Spleen (tissue), 11 donors: ENCODE results near the gene PPM1H. TPM values are rescaled to one million over a fixed set of nuclear protein-coding genes. Genes with fewer than 3 reads are reported as not detected.

ENCODE experiments used
- DNase-seq: peaks from one replicate; pipeline ENCODE4 v3.0.0-alpha.2; 2020
- H3K27ac ChIP-seq, 8 donors: fragments of 200-600 bp; sonication (generic) in 7 of 8; 1 replicate in 4 of 8; 2 replicates in 4 of 8; pipeline versions ENCODE4 v1.5.0 to v1.8.0; 2016 to 2021; ENCODE audit warnings: inconsistent platforms in 4 of 8, mild to moderate bottlenecking in 4 of 8, moderate library complexity in 1 of 8
- H3K27me3 ChIP-seq, 7 donors: fragments of 200-600 bp; sonication (generic) in 6 of 7; replicated peaks in 1 of 7; 1 replicate in 4 of 7; 2 replicates in 3 of 7; pipeline versions ENCODE4 v1.5.0 to v1.8.0; 2016 to 2021; ENCODE audit warnings: inconsistent platforms in 3 of 7, mild to moderate bottlenecking in 1 of 7
- H3K36me3 ChIP-seq, 6 donors: fragments of 200-600 bp; sonication (generic) in 5 of 6; 1 replicate in 4 of 6; 2 replicates in 2 of 6; pipeline versions ENCODE4 v1.5.0 to v1.8.0; 2016 to 2021; ENCODE audit warnings: inconsistent platforms in 2 of 6
- H3K4me1 ChIP-seq, 6 donors: fragments of 200-600 bp; sonication (generic) in 5 of 6; 1 replicate in 3 of 6; 2 replicates in 3 of 6; pipeline versions ENCODE4 v1.5.0 to v1.8.0; 2016 to 2021; ENCODE audit warnings: inconsistent platforms in 3 of 6
- H3K4me3 ChIP-seq, 8 donors: fragments of 200-600 bp; sonication (generic) in 7 of 8; 1 replicate in 4 of 8; 2 replicates in 4 of 8; pipeline versions ENCODE4 v1.5.0 to v1.8.0; 2016 to 2021; ENCODE audit warnings: inconsistent platforms in 4 of 8, mild to moderate bottlenecking in 4 of 8, moderate library complexity in 2 of 8
- H3K9me3 ChIP-seq, 8 donors: fragments of 200-600 bp; sonication (generic) in 7 of 8; 1 replicate in 4 of 8; 2 replicates in 4 of 8; pipeline versions ENCODE4 v1.5.0 to v1.8.0; 2016 to 2021; ENCODE audit warnings: inconsistent platforms in 4 of 8
- CTCF ChIP-seq, 11 experiments: fragments of 200-600 bp in 7 of 11; fragments of 450-650 bp in 4 of 11; sonication (generic) in 4 of 11; IDR thresholded peaks in 8 of 11; conservative IDR thresholded peaks in 3 of 11; 1 replicate in 7 of 11; 2 replicates in 4 of 11; pipeline versions ENCODE4 v1.4.0 to v1.8.0; 2016 to 2021; ENCODE audit warnings: antibody characterized with exemption in 11 of 11, inconsistent platforms in 4 of 11, mild to moderate bottlenecking in 1 of 11
- POLR2A ChIP-seq, 3 donors: fragments of 450-650 bp; IDR thresholded peaks; one replicate each; pipeline ENCODE4 v1.5.1; 2017; ENCODE audit warnings: antibody characterized with exemption in 3 of 3, mild to moderate bottlenecking in 1 of 3
- POLR2AphosphoS5 ChIP-seq, 3 donors: sonication (generic); formaldehyde crosslinking; IDR thresholded peaks; one replicate each; pipeline ENCODE4 v1.5.1; 2017; ENCODE audit warnings: antibody characterized with exemption in 3 of 3
- WGBS, 5 donors: extraction: QIAGEN DNeasy Blood & Tissue Kit in 3 of 5; methylation state at CpG; one replicate each; pipeline versions ENCODE4 v1.1.5 to v1.1.7; 2013 to 2018; 5-methylcytosine and 5-hydroxymethylcytosine counted together
- intact Hi-C: fragments of 100-400 bp; cut with DNase I; formaldehyde crosslinking; loops from one replicate; pipeline ENCODE4 v1.15.0; 2023; ENCODE audit warnings: low total_unique reads
- polyA plus RNA-seq, 3 donors: library from polyadenylated mRNA; stranded (reverse); fragments of 200-250 nt; gene quantifications; one replicate each; pipeline ENCODE4 v1.2.1, GENCODE V29; 2013
- total RNA-seq, 7 donors: library from RNA; depleted of rRNA in 3 of 7; stranded (reverse); fragments of >200 nt in 3 of 7; fragmentation: NEBNext Ultra II Directional in 4 of 7; extraction: Animal tissue kit (Norgen Biotek cat#: 25700) in 4 of 7; gene quantifications; one replicate each; pipeline versions ENCODE4 v1.1.0 to v1.2.1, GENCODE V29; 2016 to 2021
- donor health status: healthy with polysubstance abuse.
- donor health status: DM: no; HTN: no; CAD: no; lungs with moderate emphysema.
- donor health status: DM: no; HTN: no; CAD: no.
- donor health status: Bipolar disorder and iron deficiency.
- donor health status: healthy.
- donor health status: DM: no; HTN: no; CAD: no.
- donor health status: DM: yes; HTN: yes; CAD: no.

The PPM1H gene
- total and polyA plus RNA-seq, 10 donors, result 0.17 to 3.9 (median 1.9) TPM

DNA sequence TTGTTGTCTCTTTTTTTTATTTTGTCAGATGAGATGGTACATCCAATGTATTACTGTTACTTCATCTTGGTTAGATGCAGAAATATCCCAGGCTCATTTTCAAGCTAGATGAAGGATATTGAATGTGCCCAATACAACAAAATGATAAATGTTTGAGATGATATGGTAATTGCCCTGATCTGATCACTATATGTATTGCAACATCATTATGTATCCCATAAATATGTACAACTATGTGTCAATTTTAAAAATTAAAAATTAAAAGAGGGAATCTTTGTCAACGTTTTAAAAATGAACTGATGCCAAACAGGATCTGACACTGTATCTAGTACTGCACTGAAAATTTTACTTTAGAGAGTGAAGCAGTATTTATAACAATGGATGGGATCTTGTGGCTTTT, 78.5 kb downstream of the PPM1H start:
- H3K27ac ChIP-seq, result no peak overlapping the region
- no peak overlapping the region for H3K4me3 ChIP-seq
- intact Hi-C loops, result no loop called here
- no peaks in the 10 kb centered on the region for H3K9me3 ChIP-seq
- DNase-seq, result no peak
- TF ChIP-seq CTCF (IDR thresholded peaks at IDR 0.05 in 8 of 11, conservative IDR thresholded peaks at IDR 0.05 in 3 of 11) (no peak), POLR2AphosphoS5 (IDR thresholded peaks at IDR 0.05) (no peak), POLR2A (IDR thresholded peaks at IDR 0.05) (no peak)
- H3K36me3 ChIP-seq, result no peaks in the 10 kb centered on the region
- 62 to 80% (median 70%) methylated on average over 1 of the region's 1 CpG for WGBS, 5 donors
- H3K4me1 ChIP-seq, result peaks cover 0 to 4% (median 0%) of the 10 kb centered on the region in 6 donors
- H3K27me3 ChIP-seq, result no peaks in the 10 kb centered on the region

- H3K9me3 ChIP-seq, result no peaks in the 10 kb centered on the region
- intact Hi-C loops, result no loop called here
- no peak overlapping the region for H3K4me3 ChIP-seq
- no peaks in the 10 kb centered on the region for H3K36me3 ChIP-seq
- H3K4me1 ChIP-seq, result peaks cover 0 to 1% (median 0%) of the 10 kb centered on the region in 6 donors
- no peaks in the 10 kb centered on the region for H3K27me3 ChIP-seq
- no peak overlapping the region for H3K27ac ChIP-seq
- DNase-seq, result no peak
- TF ChIP-seq CTCF (IDR thresholded peaks at IDR 0.05 in 8 of 11, conservative IDR thresholded peaks at IDR 0.05 in 3 of 11) (no peak), POLR2A (IDR thresholded peaks at IDR 0.05) (no peak)
- 75 to 88% (median 85%) methylated on average over 4 of the region's 4 CpGs for WGBS, 5 donors
Measured at GRCh38 chr12:62854024-62854423, 80.9 kb downstream of the PPM1H start.

DNA sequence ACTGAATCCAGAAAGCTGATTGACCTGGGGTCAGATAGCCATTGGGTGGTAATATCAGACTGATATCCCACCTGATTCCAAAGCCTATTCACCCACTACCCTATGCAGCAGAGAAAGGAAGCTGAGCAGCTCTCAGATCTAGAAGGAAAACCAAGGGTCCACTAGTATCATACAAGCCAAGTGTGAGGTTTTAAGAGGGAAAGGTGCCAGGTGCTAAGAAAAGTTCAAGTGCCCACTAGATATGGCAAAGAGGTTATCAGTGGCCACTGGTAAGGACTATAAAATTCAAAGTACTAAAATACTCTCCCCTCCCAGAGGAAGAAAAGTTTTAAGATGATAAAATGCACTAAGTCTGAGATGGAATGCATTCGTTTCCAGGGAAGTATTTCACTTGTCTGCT, 85.6 kb downstream of the PPM1H start:
- H3K27me3 ChIP-seq, result no peaks in the 10 kb centered on the region
- no peak for DNase-seq
- 23 to 36% (median 25%) methylated on average over 1 of the region's 1 CpG for WGBS, 5 donors
- H3K4me3 ChIP-seq, result no peak overlapping the region
- intact Hi-C loops, result no loop called here
- H3K4me1 ChIP-seq, result no peaks in the 10 kb centered on the region
- TF ChIP-seq POLR2AphosphoS5 (IDR thresholded peaks at IDR 0.05) (no peak), CTCF (IDR thresholded peaks at IDR 0.05 in 8 of 11, conservative IDR thresholded peaks at IDR 0.05 in 3 of 11) (no peak), POLR2A (IDR thresholded peaks at IDR 0.05) (no peak)
- H3K9me3 ChIP-seq, result no peaks in the 10 kb centered on the region
- H3K36me3 ChIP-seq, result no peaks in the 10 kb centered on the region
- no peak overlapping the region for H3K27ac ChIP-seq

GRCh38 chr12:62848418-62848817, 86.5 kb downstream of the PPM1H start:
- no peak for TF ChIP-seq POLR2A (IDR thresholded peaks at IDR 0.05)
- no peak for TF ChIP-seq CTCF (IDR thresholded peaks at IDR 0.05 in 8 of 11, conservative IDR thresholded peaks at IDR 0.05 in 3 of 11)
- no peak for TF ChIP-seq POLR2AphosphoS5 (IDR thresholded peaks at IDR 0.05)
- no peaks in the 10 kb centered on the region for H3K9me3 ChIP-seq
- no peaks in the 10 kb centered on the region for H3K36me3 ChIP-seq

More at GRCh38 chr12:62848418-62848817, 86.5 kb downstream of the PPM1H start:
- 33 to 83% (median 55%) methylated on average over 2 of the region's 2 CpGs for WGBS, 5 donors
- intact Hi-C loops, result no loop called here
- DNase-seq, result no peak
- Histone ChIP-seq H3K27me3 (no peaks in the 10 kb centered on the region), H3K4me1 (no peaks in the 10 kb centered on the region), H3K4me3 (no peak overlapping the region), H3K27ac (no peak overlapping the region)
